GM12878 (cell line): ENCODE results near the gene ADRA2C.

Source experiments
- CREB1 ChIP-seq: IDR thresholded peaks from 2 replicates; pipeline ENCODE4 v1.6.1; 2012; ENCODE audit warnings: low read depth, mild to moderate bottlenecking, inconsistent platforms
- CREM ChIP-seq: IDR thresholded peaks from 2 replicates; pipeline ENCODE4 v1.6.1; 2014; ENCODE audit warnings: antibody characterized with exemption, low read depth
- CTCF ChIP-seq, 3 experiments: IDR thresholded peaks in 2 of 3; conservative IDR thresholded peaks in 1 of 3; 2 replicates each; pipeline ENCODE4 v1.5.1; 2011; ENCODE audit warnings: low read depth in 3 of 3, low read length in 3 of 3, mild to moderate bottlenecking in 3 of 3, control low read depth in 2 of 3, moderate library complexity in 2 of 3, inconsistent platforms in 1 of 3, mixed read lengths in 1 of 3; ENCODE audit not compliant: control insufficient read depth in 2 of 3, insufficient read depth in 1 of 3; ENCODE audit errors: extremely low read depth in 1 of 3
- EZH2 ChIP-seq: IDR thresholded peaks from 2 replicates; pipeline ENCODE4 v1.6.1; 2012; ENCODE audit warnings: low read depth, mild to moderate bottlenecking, control low read depth, inconsistent platforms, low read length, borderline replicate concordance; ENCODE audit not compliant: control insufficient read depth
- GABPA ChIP-seq: IDR thresholded peaks from 2 replicates; pipeline ENCODE4 v1.6.1; 2014; ENCODE audit warnings: antibody characterized with exemption, low read depth, mild to moderate bottlenecking, inconsistent platforms
- HDGF ChIP-seq: fragments of 450-650 bp; IDR thresholded peaks from 2 replicates; pipeline ENCODE4 v1.6.1; 2016; ENCODE audit warnings: antibody characterized with exemption
- NFYA ChIP-seq: IDR thresholded peaks from 2 replicates; pipeline ENCODE4 v1.6.1; 2011; ENCODE audit warnings: low read depth, mild to moderate bottlenecking, low read length, improper control_type of control experiment, borderline replicate concordance
- NR2C2 ChIP-seq: IDR thresholded peaks from 2 replicates; pipeline ENCODE4 v1.6.1; 2011; ENCODE audit warnings: borderline replicate concordance, low read depth; ENCODE audit not compliant: control insufficient read depth, insufficient read length
- POLR2A ChIP-seq: IDR thresholded peaks from 2 replicates; pipeline ENCODE4 v1.6.1; 2011; ENCODE audit warnings: low read depth, mild to moderate bottlenecking, low read length
- RELA ChIP-seq: fragments of 450-650 bp; IDR thresholded peaks from 2 replicates; pipeline ENCODE4 v1.8.0; 2014; ENCODE audit warnings: borderline replicate concordance; ENCODE audit not compliant: partially characterized antibody
- YY1 ChIP-seq: IDR thresholded peaks from 2 replicates; pipeline ENCODE4 v1.6.1; 2011; ENCODE audit warnings: low read depth, mild to moderate bottlenecking, low read length
- ZBED1 ChIP-seq: IDR thresholded peaks from 2 replicates; pipeline ENCODE4 v1.6.1; 2016; ENCODE audit warnings: borderline replicate concordance

- TF ChIP-seq CREM (no peak), GABPA (no peak), YY1 (no peak), NR2C2 (no peak), POLR2A (no peak), ZBED1 (no peak), RELA (no peak), EZH2 (no peak), CTCF (IDR thresholded peaks at IDR 0.05 in 2 of 3, conservative IDR thresholded peaks at IDR 0.05 in 1 of 3; ENCODE audit: control insufficient read depth in 2 of 3, extremely low read depth in 1 of 3, insufficient read depth in 1 of 3, low read depth in 3 of 3, low read length in 3 of 3) (no peak), CREB1 (no peak), HDGF (no peak), NFYA (no peak)
These were observed 44.0 kb downstream of the ADRA2C start for GRCh38 chr4:3810111-3810680.
